M059J (cell line): ENCODE results near the gene AADACL2. TPM values are rescaled to one million over a fixed set of nuclear protein-coding genes. Genes with fewer than 3 reads are reported as not detected.

Source experiments
- DNase-seq: peaks from one replicate; pipeline ENCODE4 v3.0.0-alpha.2; 2012; ENCODE audit warnings: low read depth
- total RNA-seq: library from RNA; depleted of rRNA; stranded (reverse); fragments of >200 nt; shearing (Covaris generic); gene quantifications from 2 replicates; pipeline ENCODE4 v1.2.3, GENCODE V29; 2014; rRNA removed

Gene AADACL2
- total RNA-seq, 1 experiment from 2014 or later: not detected

GRCh38 chr3:151804267-151804666 is 70.5 kb downstream of the AADACL2 start:
- DNase-seq: no peak

- no peak for DNase-seq
These were observed 73.1 kb downstream of the AADACL2 start for GRCh38 chr3:151806838-151807237.

Other genes with a start within 250 kb of the AADACL2 start
- 0.39 TPM in 1 of 2 replicates, not detected in the other for gene AADAC, start 80.2 kb downstream of the AADACL2 start, total RNA-seq
- gene SUCNR1, start 139.7 kb downstream of the AADACL2 start, total RNA-seq: 1.6 and 3.0 TPM in 2 replicates